GM18951 (cell line): ENCODE data around the gene ZBTB38.

Source experiments
- POLR2A ChIP-seq: IDR thresholded peaks from 4 replicates; pipeline ENCODE4 v1.6.1; 2011; ENCODE audit warnings: mild to moderate bottlenecking; ENCODE audit not compliant: insufficient read length, insufficient read depth; ENCODE audit errors: extremely low read depth
- in situ Hi-C: fragments of 300-500 bp; cut with MboI; formaldehyde crosslinking; loops from one replicate; pipeline ENCODE4 v1.12.0; 2022; ENCODE audit warnings: low sequenced_read_pairs, mixed read lengths, inconsistent platforms; ENCODE audit not compliant: unreplicated experiment

The ZBTB38 gene

GRCh38 chr3:141333836-141334626 lies 34.3 kb upstream of the ZBTB38 start:
- in situ Hi-C loops, result no loop called here
- no peak for TF ChIP-seq POLR2A

DNA sequence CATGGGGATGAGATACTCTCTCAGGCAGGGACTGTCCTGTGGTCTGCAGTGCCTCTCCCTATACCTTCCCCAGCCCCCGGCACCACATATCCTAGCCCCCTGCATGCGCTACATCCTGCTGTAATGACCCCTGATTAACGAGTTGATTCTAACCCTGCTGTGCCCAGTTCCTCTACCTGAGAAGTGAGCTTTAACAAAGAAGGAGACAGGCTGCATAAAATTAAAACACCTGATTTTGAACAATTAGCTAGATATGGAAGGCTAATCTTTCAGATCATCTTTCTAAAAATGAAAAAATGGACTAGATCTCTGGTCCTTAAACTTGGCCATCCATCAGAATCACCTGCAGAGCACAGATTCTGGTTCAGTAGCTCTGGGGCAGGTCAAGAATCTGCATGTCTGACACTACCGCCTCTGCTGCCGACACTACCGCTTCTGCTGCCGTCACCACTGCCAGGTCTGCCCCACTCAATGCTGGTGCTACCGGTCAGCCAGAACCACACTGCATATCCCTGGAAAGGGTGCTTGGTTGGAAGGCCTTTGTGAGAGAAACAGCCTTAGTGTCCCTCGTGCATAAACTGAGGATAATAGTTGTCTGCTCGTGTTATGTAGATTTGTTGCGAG lies 33.6 kb upstream of the ZBTB38 start:
- in situ Hi-C loops, result no loop called here
- no peak for TF ChIP-seq POLR2A

- in situ Hi-C loops, result no loop called here
- no peak for TF ChIP-seq POLR2A
These were observed 32.7 kb upstream of the ZBTB38 start for GRCh38 chr3:141335531-141336061.

DNA sequence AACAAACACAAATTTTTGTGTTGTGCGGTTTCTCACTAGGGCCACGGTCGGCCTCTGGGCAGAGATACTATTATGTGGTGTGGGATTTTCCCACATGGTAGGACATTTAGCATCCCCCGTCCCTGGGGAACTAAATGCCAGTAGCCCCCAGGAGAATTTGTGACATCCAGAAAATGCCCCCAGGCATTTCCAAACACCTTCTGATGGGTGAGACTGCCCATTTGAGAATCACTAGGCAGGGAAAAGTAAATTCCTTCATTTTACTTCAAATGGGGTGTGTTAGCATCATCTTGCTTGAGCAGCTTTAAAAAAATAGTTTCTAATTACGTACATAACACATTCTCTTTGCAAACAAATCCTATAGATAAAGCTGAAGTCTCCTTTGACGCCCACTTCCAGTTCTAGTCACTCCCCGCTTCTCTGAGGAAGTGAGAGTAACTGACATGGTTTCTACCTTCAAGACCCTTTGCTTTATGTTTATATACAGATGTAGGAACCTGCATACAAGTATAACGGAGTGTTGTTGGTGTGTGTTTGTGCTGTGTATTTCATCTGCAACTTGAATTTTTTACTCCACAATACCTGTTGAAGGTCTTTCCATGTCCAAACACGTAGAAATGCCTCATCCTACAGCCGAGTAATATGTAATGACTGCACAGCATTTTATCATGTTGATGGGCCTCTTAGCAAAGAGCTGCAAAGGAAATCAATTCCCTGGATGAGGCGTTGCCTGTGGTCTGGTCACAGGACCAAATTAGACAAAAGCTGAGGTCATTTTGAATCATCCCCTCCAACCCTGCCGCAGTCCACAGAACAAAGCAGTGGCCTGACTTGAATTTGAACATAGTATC lies 31.4 kb upstream of the ZBTB38 start:
- in situ Hi-C loops, result no loop called here
- TF ChIP-seq POLR2A, result no peak

- in situ Hi-C loops, result no loop called here
- TF ChIP-seq POLR2A, result no peak
These were observed 30.8 kb upstream of the ZBTB38 start for GRCh38 chr3:141337523-141337854.

- no peak for TF ChIP-seq POLR2A
- in situ Hi-C loops, result no loop called here
These were observed 30.3 kb upstream of the ZBTB38 start for GRCh38 chr3:141337991-141338390.

- in situ Hi-C loops, result no loop called here
- TF ChIP-seq POLR2A, result no peak
These were observed 29.4 kb upstream of the ZBTB38 start for GRCh38 chr3:141338881-141339280.

DNA sequence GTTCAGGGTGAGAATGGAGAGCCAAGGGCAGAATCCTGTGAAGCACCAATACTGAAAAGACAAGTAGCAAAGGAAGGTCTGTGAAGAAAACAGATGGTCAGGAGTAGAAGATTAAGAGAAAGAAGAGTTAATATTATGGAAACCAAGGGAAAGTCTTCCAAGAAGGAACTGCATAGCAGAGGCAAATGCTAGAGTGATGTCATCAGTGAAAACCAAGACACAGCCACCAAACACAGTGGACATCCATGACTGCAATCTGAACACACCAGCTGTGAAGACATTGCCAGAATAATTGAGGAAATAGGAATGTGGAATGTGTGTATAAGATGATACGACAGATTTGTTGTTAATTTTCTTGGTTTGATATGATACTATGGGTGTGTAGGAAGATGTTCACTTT lies 26.8 kb upstream of the ZBTB38 start:
- in situ Hi-C loops, result no loop called here
- TF ChIP-seq POLR2A, result no peak

DNA sequence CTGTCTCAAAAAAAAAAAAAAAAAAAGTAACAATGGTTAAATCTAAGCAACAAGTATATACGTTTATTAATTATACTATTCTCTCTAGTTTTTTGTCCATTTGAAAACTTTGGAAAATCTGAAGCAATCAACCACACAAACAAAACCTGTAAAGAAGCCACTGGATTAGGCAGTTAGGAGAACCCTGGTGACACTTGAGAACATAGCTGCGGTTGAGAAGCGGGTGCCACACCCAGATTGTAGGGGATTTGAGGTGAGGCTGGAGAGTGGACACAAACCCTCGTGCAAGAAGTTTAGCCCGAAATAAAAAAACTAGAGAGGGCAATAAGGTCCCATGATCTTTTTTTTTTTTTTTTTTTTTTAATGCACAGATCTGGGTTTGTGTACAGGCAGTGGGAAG lies 25.9 kb upstream of the ZBTB38 start:
- in situ Hi-C loops, result no loop called here
- no peak for TF ChIP-seq POLR2A

DNA sequence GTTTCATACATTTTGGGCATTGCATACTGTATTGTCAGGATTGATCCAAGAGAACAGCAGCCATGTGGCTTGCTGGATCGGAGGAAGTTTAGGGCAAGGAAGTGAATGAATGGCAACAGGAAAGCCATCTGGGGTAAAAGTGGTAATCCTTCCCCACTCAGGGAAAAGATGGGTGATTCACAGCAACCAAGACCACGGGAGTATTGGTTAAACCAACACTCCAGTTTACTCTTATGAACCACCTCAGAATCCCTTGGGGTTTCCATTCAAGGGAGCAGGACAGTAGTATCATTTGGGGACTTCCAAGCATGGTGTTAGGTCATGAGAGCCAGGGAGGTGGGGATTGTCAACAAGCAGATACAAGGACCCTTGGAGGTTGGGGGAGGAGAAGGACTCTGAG lies 25.2 kb upstream of the ZBTB38 start:
- in situ Hi-C loops, result no loop called here
- TF ChIP-seq POLR2A, result no peak

GRCh38 chr3:141343865-141344271 lies 24.4 kb upstream of the ZBTB38 start:
- in situ Hi-C loops, result no loop called here
- no peak for TF ChIP-seq POLR2A

DNA sequence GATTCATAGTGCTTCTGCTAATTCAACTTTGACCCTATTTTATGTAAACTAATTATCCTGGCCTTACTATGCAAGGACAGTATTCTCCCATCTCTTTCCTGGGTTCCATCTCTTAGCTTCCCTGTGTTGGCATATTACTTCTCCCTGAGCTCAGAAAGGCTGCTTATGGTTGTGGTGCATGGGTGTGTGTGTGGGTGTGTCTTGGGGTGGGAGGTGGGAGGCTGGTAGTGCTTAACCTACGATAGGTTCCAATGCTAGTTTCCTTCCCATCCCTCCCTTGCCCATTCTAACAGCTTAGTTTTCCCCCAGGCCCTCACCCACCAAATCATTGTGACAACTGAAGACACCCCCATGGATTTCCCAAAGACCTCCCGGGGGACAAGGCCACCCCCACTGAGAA lies 22.8 kb upstream of the ZBTB38 start:
- in situ Hi-C loops, result no loop called here
- TF ChIP-seq POLR2A, result no peak

- in situ Hi-C loops, result no loop called here
- TF ChIP-seq POLR2A, result no peak
These were observed 22.3 kb upstream of the ZBTB38 start for GRCh38 chr3:141346007-141346406.
